NOMO-1 (cell line): ENCODE measurements around the gene ZBTB1.
"Not testable (repeated sequence)": the region's sequence is repeated elsewhere in the genome, so short reads cannot be mapped to it uniquely, and the experiment has no call there.

Experiments used
- DNase-seq, 2 experiments: peaks; one replicate each; lab custom pipeline; 2025; ENCODE audit not compliant: unreplicated experiment in 2 of 2; lab: John Stamatoyannopoulos, UW

The ZBTB1 gene

DNA sequence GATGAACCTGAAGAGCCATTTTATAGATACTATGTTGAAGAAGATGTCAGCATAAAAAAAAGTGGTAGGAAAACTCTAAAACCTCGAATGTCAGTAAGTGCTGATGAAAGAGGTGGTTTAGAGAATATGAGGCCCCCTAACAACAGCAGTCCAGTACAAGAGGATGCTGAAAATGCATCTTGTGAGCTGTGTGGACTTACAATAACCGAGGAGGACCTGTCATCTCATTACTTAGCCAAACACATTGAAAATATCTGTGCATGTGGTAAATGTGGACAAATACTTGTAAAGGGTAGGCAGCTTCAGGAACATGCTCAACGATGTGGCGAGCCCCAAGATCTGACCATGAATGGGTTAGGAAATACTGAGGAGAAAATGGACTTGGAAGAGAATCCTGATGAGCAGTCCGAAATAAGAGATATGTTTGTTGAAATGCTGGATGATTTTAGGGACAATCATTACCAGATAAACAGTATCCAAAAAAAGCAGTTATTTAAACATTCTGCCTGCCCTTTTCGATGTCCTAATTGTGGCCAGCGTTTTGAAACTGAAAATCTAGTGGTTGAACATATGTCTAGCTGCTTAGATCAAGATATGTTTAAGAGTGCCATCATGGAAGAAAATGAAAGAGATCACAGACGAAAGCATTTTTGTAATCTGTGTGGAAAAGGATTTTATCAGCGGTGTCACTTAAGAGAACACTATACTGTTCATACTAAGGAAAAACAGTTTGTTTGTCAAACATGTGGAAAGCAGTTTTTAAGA is 18.2 kb downstream of the ZBTB1 start:
- no peak for DNase-seq

DNA sequence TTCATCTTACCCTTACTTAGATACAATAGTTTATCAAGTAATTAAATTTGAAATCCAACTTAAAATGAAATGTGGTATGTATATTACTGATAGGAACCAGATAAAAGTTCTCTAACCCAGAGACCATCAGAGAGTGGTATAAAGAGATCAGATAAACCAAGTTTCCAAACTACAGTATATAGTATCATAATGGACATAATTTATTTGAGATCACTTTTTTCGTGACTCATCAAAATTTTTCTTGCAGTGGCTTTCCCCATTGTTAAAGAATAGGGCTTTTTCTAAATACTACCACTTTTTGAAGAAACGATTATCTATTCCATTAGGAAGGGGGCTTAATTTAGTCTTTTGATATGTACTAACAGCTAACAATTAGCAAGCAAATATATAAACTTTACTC is 20.8 kb downstream of the ZBTB1 start:
- no peak for DNase-seq

DNA sequence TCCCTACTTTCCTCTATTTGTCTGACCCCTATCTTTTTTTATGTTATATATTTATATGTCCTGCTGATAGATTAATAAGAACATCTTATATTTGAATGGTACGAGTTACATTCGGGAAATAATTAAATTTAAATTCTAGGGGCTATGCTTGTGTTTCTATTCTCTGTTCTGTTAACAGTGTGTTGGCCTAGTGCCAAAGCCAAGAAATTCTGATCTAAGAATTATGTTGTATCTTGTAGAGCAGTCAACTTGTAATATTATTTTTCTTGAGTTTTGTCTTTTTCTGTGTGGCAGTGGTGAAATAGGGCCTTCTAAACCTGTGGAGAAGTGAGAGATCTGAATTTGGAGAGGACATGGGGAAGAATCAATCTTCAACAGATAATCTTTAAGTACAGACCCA is 27.0 kb downstream of the ZBTB1 start:
- no peak for DNase-seq

DNA sequence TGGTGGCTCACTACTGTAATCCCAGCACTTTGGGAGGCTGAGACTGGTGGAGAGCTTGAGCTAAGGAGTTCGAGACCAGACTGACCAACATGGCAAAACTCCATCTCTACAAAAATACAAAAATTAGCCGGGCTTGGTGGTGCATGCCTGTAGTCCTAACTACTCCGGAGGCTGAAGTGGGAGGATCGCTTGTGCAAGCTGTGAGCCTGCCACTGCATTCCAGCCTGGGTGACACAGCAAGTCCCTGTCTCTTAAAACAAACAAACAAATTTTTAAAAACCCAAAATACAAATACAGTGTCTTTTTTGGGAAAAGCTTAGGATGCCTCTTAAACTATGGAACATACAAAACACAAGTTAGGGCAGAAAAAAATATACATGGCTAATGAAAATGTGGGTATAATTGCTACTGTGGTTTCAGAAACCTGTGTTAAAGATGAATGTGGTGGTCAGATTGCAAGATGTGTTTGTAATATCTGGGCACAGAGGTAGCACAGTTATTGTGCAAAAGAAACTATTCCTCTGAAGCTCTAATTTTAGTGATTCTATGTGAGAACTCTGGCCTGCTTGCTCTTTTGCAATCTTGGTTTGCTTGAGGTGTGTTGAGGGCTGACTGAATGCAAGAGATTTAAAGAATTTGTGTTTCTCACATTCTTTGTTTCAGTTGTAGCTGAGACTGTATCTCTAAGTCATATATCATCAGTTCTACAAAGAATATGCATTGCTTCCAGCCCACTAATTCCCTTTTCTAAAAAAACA is 32.1 kb downstream of the ZBTB1 start:
- peak; percentile 43 to 61 for DNase-seq

DNA sequence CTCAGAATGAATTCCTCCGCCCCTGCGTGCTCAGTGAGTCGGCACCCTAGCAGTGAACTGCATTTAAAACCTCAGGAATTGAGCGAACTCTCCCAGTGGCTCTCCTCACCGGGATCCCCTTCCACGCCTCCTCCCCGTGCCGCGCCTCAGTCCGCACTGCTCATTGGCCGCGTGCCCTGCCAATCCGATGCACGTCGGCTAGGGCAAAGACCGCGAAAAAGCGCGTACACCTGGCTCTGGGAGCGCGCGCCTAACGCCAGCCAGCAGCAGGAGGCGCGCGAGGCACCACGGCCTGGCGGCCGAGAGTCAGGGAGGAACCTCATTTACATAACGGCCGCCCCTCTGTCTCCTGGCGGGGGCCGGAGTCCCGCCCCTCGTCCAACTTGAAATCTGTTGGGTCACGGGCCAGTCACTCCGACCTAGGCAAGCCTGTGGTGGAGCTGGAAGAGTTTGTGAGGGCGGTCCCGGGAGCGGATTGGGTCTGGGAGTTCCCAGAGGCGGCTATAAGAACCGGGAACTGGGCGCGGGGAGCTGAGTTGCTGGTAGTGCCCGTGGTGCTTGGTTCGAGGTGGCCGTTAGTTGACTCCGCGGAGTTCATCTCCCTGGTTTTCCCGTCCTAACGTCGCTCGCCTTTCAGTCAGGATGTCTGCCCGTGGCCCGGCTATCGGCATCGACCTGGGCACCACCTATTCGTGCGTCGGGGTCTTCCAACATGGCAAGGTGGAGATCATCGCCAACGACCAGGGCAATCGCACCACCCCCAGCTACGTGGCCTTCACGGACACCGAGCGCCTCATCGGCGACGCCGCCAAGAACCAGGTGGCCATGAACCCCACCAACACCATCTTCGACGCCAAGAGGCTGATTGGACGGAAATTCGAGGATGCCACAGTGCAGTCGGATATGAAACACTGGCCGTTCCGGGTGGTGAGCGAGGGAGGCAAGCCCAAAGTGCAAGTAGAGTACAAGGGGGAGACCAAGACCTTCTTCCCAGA is 35.9 kb downstream of the ZBTB1 start, which contains the start of gene HSPA2:
Gene HSPA2, plus strand, starts transcription at position 534 of the 995 bp plus-strand sequence. Its CDS starts 109 bp downstream, at position 643.
- DNase-seq = peak; percentile 92 to 94

DNA sequence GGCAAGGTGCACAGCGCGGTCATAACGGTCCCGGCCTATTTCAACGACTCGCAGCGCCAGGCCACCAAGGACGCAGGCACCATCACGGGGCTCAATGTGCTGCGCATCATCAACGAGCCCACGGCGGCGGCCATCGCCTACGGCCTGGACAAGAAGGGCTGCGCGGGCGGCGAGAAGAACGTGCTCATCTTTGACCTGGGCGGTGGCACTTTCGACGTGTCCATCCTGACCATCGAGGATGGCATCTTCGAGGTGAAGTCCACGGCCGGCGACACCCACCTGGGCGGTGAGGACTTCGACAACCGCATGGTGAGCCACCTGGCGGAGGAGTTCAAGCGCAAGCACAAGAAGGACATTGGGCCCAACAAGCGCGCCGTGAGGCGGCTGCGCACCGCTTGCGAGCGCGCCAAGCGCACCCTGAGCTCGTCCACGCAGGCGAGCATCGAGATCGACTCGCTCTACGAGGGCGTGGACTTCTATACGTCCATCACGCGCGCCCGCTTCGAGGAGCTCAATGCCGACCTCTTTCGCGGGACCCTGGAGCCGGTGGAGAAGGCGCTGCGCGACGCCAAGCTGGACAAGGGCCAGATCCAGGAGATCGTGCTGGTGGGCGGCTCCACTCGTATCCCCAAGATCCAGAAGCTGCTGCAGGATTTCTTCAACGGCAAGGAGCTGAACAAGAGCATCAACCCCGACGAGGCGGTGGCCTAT is 36.8 kb downstream of the ZBTB1 start:
- no peak for DNase-seq

DNA sequence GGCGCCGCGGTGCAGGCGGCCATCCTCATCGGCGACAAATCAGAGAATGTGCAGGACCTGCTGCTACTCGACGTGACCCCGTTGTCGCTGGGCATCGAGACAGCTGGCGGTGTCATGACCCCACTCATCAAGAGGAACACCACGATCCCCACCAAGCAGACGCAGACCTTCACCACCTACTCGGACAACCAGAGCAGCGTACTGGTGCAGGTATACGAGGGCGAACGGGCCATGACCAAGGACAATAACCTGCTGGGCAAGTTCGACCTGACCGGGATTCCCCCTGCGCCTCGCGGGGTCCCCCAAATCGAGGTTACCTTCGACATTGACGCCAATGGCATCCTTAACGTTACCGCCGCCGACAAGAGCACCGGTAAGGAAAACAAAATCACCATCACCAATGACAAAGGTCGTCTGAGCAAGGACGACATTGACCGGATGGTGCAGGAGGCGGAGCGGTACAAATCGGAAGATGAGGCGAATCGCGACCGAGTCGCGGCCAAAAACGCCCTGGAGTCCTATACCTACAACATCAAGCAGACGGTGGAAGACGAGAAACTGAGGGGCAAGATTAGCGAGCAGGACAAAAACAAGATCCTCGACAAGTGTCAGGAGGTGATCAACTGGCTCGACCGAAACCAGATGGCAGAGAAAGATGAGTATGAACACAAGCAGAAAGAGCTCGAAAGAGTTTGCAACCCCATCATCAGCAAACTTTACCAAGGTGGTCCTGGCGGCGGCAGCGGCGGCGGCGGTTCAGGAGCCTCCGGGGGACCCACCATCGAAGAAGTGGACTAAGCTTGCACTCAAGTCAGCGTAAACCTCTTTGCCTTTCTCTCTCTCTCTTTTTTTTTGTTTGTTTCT is 37.6 kb downstream of the ZBTB1 start:
- DNase-seq = no peak

DNA sequence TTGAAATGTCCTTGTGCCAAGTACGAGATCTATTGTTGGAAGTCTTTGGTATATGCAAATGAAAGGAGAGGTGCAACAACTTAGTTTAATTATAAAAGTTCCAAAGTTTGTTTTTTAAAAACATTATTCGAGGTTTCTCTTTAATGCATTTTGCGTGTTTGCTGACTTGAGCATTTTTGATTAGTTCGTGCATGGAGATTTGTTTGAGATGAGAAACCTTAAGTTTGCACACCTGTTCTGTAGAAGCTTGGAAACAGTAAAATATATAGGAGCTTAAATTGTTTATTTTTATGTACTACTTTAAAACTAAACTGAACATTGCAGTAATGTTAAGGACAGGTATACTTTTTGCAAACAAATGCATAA is 38.2 kb downstream of the ZBTB1 start:
- no peak for DNase-seq

DNA sequence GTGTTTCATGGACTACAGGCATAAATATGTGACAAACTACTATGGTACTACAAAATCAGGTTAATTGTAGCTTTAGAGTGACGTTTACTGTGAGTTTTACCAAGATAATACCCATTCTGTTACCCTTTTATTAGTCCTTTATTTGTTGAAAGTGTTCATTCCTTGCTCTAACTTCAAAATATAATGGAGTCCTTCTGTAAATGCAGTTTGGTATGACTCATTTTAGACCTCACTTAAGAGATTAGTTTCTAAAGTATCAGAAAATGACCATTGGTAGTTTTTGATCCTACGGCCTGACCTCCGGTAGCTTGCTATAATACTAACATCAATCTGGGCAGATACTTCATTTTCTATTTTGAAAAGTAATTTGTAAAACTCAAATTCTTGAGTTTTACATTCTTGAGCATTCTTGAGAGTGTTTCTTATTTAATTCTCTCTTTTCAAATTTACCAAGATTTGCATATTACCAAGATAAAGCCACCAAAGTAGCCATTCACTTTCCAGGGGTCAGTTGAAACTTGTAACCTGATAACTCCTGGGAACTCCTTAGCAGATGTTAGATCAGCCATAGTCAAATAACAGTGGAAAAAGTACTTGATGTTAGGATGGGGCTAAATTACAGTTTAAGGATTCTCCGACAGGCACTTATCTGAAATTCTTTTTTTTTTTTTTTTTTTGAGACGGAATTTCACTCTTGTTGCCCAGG is 40.2 kb downstream of the ZBTB1 start:
- DNase-seq = no peak

DNA sequence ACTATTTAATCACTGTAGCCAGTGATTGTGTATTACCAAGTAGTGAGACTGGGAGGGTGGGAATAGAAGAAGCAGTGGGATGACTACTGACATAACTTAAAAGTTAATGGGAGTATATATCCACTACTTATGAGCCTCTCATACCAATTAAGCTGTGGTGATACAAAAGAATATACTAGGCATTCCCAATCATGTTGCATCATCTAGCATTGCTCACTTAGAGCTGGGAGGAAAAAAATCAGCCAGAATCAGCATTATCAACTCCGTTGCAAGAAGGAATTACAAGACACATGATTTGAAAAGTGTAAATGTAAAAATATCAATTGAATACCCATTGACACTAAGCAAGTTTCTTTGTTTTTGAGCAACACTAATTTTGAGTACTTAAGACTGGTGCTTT is 44.4 kb downstream of the ZBTB1 start:
- DNase-seq = no peak

DNA sequence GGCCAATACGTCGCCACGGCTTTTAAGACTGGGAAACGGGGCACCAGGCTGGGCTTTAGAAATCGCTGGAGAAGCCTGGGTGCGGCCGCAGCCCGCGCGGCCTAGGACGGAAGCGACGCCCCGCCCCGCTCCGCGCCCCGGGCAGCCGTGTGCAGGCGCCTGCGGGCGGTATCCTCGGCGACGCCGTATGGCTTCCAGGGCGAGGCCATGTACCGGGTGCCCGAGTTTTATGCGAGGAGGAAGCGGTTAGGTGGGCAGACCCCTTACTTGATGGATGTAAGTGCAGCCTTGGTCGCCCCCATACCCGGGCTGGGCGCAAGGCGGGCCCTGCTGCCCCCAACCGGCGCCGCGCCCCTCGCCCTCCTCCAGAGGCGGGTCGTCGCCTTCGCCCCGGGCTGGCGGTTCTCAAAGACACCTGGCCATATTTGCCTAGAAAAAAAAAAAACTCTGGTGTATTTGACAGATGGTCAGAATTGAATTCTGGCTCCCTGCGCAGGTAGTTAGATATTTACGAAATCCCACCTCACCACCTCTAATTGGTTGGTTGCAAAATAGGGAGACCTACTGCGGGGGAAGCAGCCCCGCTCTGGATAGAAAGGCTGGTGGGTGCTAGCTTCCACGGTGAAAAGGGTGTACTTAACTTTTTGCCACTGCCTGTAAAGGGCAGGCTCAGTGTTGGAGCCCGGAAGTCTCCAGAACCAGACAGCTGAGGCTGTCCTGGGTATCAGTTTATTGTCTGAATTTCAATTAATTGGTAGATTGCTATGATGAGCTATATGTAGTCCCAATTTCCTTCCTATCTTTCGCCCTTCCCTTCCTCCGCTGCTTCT is 45.4 kb downstream of the ZBTB1 start, which contains the start of gene PPP1R36:
Gene PPP1R36, plus strand, starts transcription at position 171 of the 830 bp plus-strand sequence. Its CDS starts 37 bp downstream, at position 208.
- DNase-seq = peak; percentile 26 to 59

DNA sequence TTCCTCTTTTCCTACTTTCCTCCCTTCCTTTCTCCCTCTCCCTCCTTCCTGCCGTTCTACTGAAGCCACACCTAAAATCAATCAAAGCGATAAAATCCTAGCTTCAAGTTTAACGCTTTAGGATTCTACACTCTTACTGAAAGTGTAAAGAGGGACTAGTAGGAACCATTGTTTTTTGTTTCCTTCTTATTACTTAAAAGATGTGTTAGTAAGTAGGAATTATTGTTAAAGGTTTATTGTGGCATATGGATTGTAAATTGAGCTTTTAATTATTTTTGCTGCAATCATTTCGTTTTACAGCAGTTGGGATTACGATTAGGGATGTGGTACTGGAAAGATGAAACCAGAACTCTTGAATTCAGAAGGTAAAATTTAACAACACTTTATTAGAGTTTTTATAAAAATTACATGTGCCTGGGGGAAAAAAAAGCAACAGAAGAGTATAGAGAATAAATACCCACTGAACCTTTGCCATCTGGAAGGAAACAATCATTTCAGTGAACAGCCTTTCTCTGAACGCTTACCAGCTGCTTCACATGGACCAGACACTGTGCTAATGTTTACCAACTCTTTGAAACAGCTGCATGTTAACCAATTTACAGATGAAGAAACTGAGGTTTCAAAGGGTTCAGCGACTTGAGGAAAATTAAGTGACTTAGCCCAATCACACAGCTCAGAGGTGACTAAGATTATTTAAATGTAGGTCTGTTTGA is 46.2 kb downstream of the ZBTB1 start:
- DNase-seq = no peak

DNA sequence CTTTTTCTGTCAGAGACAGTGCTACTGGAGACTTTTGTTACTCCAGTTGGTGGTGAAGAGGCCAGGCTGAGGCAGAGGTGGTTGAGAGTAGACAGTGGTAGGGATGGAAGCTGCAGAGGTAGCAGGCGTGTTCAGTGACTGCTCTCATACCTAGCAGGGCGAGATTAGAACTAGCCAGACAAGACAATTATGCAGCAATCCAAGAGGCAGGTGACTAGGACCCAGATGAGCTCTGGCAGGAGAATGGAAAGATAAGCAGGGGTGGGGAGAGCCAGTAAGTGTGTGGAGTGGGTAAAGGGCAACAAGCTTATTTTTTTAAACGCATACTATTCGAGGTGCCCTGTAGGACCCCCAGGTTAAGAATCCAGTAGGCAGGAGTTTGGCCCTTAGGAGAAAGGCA is 50.0 kb downstream of the ZBTB1 start:
- DNase-seq = no peak

DNA sequence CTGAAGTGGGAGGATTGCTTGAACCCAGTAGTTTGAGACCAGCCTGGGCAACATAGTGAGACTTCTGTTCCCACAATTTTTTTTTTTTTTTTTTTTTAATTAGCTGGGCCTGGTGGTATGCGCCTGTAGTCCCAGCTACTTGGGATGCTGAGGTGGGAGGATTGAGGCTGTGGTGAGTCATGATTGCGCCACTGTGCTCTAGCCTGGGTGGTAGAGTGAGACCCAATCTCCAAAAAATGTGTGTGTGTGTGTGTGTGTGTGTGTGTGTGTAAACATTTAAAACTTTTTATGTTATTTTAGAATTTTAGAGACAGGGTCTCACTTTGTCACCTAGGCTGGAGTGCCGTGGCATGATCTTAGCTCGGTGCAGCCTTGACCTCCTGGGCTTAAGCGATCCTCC is 52.0 kb downstream of the ZBTB1 start:
- peak in 1 of 2 experiments; percentile 5 for DNase-seq

DNA sequence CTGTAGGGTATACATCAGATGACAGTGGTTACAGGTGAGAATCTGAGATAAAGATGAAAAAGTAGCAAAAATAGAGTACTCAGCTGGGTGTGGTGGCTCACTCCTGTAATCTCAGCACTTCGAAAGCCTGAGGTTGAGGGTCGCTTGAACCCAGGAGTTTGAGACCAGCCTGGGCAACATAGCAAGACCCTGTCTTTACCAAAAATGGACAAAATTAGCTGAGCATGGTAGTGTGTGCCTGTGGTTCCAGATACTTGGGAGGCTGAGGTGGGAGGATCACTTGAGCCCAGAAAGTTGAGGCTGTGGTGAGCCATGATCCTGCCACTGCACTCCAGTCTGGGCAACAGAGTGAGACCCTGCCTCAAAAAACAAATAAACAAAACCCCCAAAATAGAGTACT is 53.6 kb downstream of the ZBTB1 start:
- not testable (repeated sequence) for DNase-seq

DNA sequence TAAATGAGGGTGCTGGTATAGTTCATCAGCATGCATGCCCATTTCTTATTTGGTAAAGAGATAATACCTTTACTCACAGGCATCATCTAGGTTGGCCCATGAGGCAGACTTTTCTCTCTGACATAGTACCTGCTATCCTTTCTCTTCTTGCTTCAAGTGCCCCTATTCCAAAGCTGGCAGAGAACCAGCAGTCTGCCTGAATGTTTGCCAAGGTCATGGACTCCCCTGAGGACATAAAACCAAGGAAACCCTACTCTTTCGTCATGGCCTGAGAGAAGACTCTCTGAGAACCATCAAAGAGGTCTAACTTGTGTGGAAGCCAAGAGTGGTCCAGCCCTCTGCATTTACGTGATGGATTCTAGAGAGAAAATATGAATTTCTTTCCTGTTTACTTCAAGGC is 57.1 kb downstream of the ZBTB1 start:
- DNase-seq = no peak

DNA sequence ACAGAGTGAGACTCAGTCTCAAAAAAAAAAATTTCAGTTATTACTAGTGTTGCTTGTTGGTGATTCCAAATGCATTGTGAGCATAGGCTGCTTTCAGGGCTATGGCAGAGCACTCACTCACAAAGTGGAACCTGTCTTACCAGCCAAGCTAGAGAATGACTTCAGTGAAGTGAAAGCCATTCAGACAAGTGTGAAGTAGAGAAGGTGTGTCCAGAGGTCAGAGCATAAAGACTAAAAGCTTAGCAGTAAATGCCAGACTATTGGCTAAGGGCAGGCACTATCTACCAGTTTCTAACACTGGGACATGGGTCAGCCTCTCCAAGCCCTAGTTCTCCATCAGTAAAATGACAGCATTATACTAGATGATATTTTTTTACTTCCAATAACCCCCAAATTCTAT is 57.9 kb downstream of the ZBTB1 start:
- no peak for DNase-seq
